ENCODE measurements around the gene PIEZO1.
"Not testable (repeated sequence)": the region's sequence is repeated elsewhere in the genome, so short reads cannot be mapped to it uniquely, and the experiment has no call there.

PIEZO1 gene

GRCh38 chr16:88785106-88785924 lies at the start of gene PIEZO1:
PIEZO1 (minus strand) TSS chr16:88785220; CDS start chr16:88784964, 256 bp downstream.
- peak; percentile 65 to 80 (median 77) for DNase-seq (ENCODE audit: low read depth in 3 of 3, low spot score in 1 of 3)

- DNase-seq (ENCODE audit: low read depth in 3 of 3, low spot score in 1 of 3): no peak
Measured at GRCh38 chr16:88834670-88835069, 49.6 kb upstream of the PIEZO1 start.

- no peak for DNase-seq (ENCODE audit: low read depth in 3 of 3, low spot score in 1 of 3)
Measured at GRCh38 chr16:88833086-88833485, 48.1 kb upstream of the PIEZO1 start.

GRCh38 chr16:88831838-88832237 lies 46.8 kb upstream of the PIEZO1 start:
- no peak for DNase-seq (ENCODE audit: low read depth in 3 of 3, low spot score in 1 of 3)

- DNase-seq (ENCODE audit: low read depth in 3 of 3, low spot score in 1 of 3): no peak
Measured at GRCh38 chr16:88830783-88831182, 45.8 kb upstream of the PIEZO1 start.

- no peak for DNase-seq (ENCODE audit: low read depth in 3 of 3, low spot score in 1 of 3)
Measured at GRCh38 chr16:88830258-88830657, 45.2 kb upstream of the PIEZO1 start.

- no peak for DNase-seq (ENCODE audit: low read depth in 3 of 3, low spot score in 1 of 3)
Measured at GRCh38 chr16:88828711-88829110, 43.7 kb upstream of the PIEZO1 start.

- DNase-seq (ENCODE audit: low read depth in 3 of 3, low spot score in 1 of 3): no peak
Measured at GRCh38 chr16:88827727-88828126, 42.7 kb upstream of the PIEZO1 start.

GRCh38 chr16:88826070-88826840 lies 41.2 kb upstream of the PIEZO1 start:
- no peak for DNase-seq (ENCODE audit: low read depth in 3 of 3, low spot score in 1 of 3)

GRCh38 chr16:88825146-88825545 lies 40.1 kb upstream of the PIEZO1 start:
- DNase-seq (ENCODE audit: low read depth in 3 of 3, low spot score in 1 of 3): no peak

GRCh38 chr16:88824256-88825077 lies 39.4 kb upstream of the PIEZO1 start:
- DNase-seq (ENCODE audit: low read depth in 3 of 3, low spot score in 1 of 3): no peak

- not testable (repeated sequence) for DNase-seq (ENCODE audit: low read depth in 3 of 3, low spot score in 1 of 3)
Measured at GRCh38 chr16:88823646-88824045, 38.6 kb upstream of the PIEZO1 start.

GRCh38 chr16:88822281-88823040 lies 37.4 kb upstream of the PIEZO1 start:
- no peak for DNase-seq (ENCODE audit: low read depth in 3 of 3, low spot score in 1 of 3)

GRCh38 chr16:88821168-88821850 lies 36.3 kb upstream of the PIEZO1 start:
- DNase-seq (ENCODE audit: low read depth in 3 of 3, low spot score in 1 of 3): no peak

GRCh38 chr16:88820385-88821025 lies 35.5 kb upstream of the PIEZO1 start:
- no peak for DNase-seq (ENCODE audit: low read depth in 3 of 3, low spot score in 1 of 3)

GRCh38 chr16:88819126-88819525 lies 34.1 kb upstream of the PIEZO1 start:
- no peak for DNase-seq (ENCODE audit: low read depth in 3 of 3, low spot score in 1 of 3)

- DNase-seq (ENCODE audit: low read depth in 3 of 3, low spot score in 1 of 3): no peak
Measured at GRCh38 chr16:88818575-88818874, 33.5 kb upstream of the PIEZO1 start.

- no peak for DNase-seq (ENCODE audit: low read depth in 3 of 3, low spot score in 1 of 3)
Measured at GRCh38 chr16:88817785-88818574, 33.0 kb upstream of the PIEZO1 start.
